Measurements from ENCODE around the gene DKK1.
A peak's percentile ranks its signal among the peaks of the same experiment; 100 is the strongest.

The DKK1 gene

GRCh38 chr10:52351914-52352330 is 37.8 kb downstream of the DKK1 start:
- POLR2A ChIA-PET = no interaction called here
- H3K36me3 ChIP-seq (ENCODE audit: control insufficient read depth in 2 of 2, insufficient read depth in 1 of 2, low read length in 2 of 2) = no peaks in the 10 kb centered on the region
- no peak overlapping the region for H3K4me3 ChIP-seq (ENCODE audit: low read depth, low read length)
- H3K9me3 ChIP-seq (ENCODE audit: control insufficient read depth, insufficient read depth, low read depth, low read length) = no peaks in the 10 kb centered on the region
- CTCF ChIA-PET = no interaction called here
- TF ChIP-seq ZNF280D (tag by site-specific recombination; IDR thresholded peaks at IDR 0.05) (no peak), SP2 (tag by site-specific recombination; IDR thresholded peaks at IDR 0.05) (no peak), ZNF366 (tag by site-specific recombination; conservative IDR thresholded peaks at IDR 0.05) (no peak), ZNF223 (tag by site-specific recombination; IDR thresholded peaks at IDR 0.05) (no peak), ATF2 (tag by site-specific recombination; IDR thresholded peaks at IDR 0.05; ENCODE audit: low read depth) (peak; percentile 44; the same call in 1 of the 2 replicates), PRDM10 (tag by site-specific recombination; IDR thresholded peaks at IDR 0.05) (no peak)
- H3K27ac ChIP-seq (ENCODE audit: extremely low read depth, low read depth, low read length) = no peak overlapping the region
- no peaks in the 10 kb centered on the region for H3K4me1 ChIP-seq (ENCODE audit: control insufficient read depth, insufficient read depth, low read length)

- CTCF ChIA-PET = interaction anchor here (1.0 kb wide), 1 partner anchor 45 kb away, joined by 3 read pairs; no protein-coding TSS in a partner anchor
- Histone ChIP-seq H3K27ac (ENCODE audit: extremely low read depth, low read depth, low read length) (no peak overlapping the region), H3K4me3 (ENCODE audit: low read depth, low read length) (no peak overlapping the region), H3K9me3 (ENCODE audit: control insufficient read depth, insufficient read depth, low read depth, low read length) (no peaks in the 10 kb centered on the region), H3K4me1 (ENCODE audit: control insufficient read depth, insufficient read depth, low read length) (no peaks in the 10 kb centered on the region), H3K36me3 (ENCODE audit: control insufficient read depth in 2 of 2, insufficient read depth in 1 of 2, low read length in 2 of 2) (no peaks in the 10 kb centered on the region)
- POLR2A ChIA-PET = no interaction called here
- TF ChIP-seq ZNF157 (tag by site-specific recombination; IDR thresholded peaks at IDR 0.05) (no peak), ZNF513 (tag by site-specific recombination; IDR thresholded peaks at IDR 0.05) (no peak), ZNF704 (tag by site-specific recombination; IDR thresholded peaks at IDR 0.05) (no peak), ZBTB11 (tag by site-specific recombination; conservative IDR thresholded peaks at IDR 0.05; ENCODE audit: low read depth) (no peak), ZNF571 (tag by site-specific recombination; IDR thresholded peaks at IDR 0.05) (no peak), ATF2 (tag by site-specific recombination; IDR thresholded peaks at IDR 0.05; ENCODE audit: low read depth) (no peak), OSR2 (tag by site-specific recombination; IDR thresholded peaks at IDR 0.05) (no peak), ZNF2 (tag by site-specific recombination; IDR thresholded peaks at IDR 0.05) (no peak), HOXC10 (CRISPR knock-in tag; IDR thresholded peaks at IDR 0.05) (no peak), ZNF639 (tag by site-specific recombination; IDR thresholded peaks at IDR 0.05) (no peak)
Measured at GRCh38 chr10:52353205-52353604, 39.1 kb downstream of the DKK1 start.
